Smooth muscle cell (in vitro differentiated cells): ENCODE measurements around the gene FXYD1. TPM values are rescaled to one million over a fixed set of nuclear protein-coding genes. Genes with fewer than 3 reads are reported as not detected.

Source experiments
- DNase-seq: peaks from one replicate; lab custom pipeline; 2025; ENCODE audit not compliant: unreplicated experiment; lab: John Stamatoyannopoulos, UW
- H2AFZ ChIP-seq: fragments of 200-600 bp; sonication (generic); 2 replicates; pipeline ENCODE4 v1.6.0; 2016; ENCODE audit warnings: antibody characterized with exemption, low read depth, mild to moderate bottlenecking
- H3F3A ChIP-seq: fragments of 200-600 bp; sonication (generic); 2 replicates; pipeline ENCODE4 v1.6.0; 2017; ENCODE audit warnings: antibody characterized with exemption, low read depth
- H3K27ac ChIP-seq: fragments of 200-600 bp; sonication (generic); 2 replicates; pipeline ENCODE4 v1.5.1; 2016; ENCODE audit warnings: low read depth, mild to moderate bottlenecking
- H3K27me3 ChIP-seq: fragments of 200-600 bp; sonication (generic); 2 replicates; pipeline ENCODE4 v1.6.1; 2016; ENCODE audit warnings: low read depth, mild to moderate bottlenecking
- H3K36me3 ChIP-seq: fragments of 200-600 bp; sonication (generic); 2 replicates; pipeline ENCODE4 v1.5.1; 2016; ENCODE audit warnings: low read depth
- H3K4me1 ChIP-seq: fragments of 200-600 bp; sonication (generic); 2 replicates; pipeline ENCODE4 v1.5.1; 2016; ENCODE audit warnings: low read depth
- H3K4me2 ChIP-seq: fragments of 200-600 bp; sonication (generic); 2 replicates; pipeline ENCODE4 v1.6.0; 2016; ENCODE audit warnings: mild to moderate bottlenecking
- H3K4me3 ChIP-seq: fragments of 200-600 bp; sonication (generic); 2 replicates; pipeline ENCODE4 v1.5.1; 2016; ENCODE audit warnings: mild to moderate bottlenecking
- H3K79me2 ChIP-seq: fragments of 200-600 bp; sonication (generic); 2 replicates; pipeline ENCODE4 v1.6.0; 2016; ENCODE audit warnings: low read depth, mild to moderate bottlenecking
- H3K9ac ChIP-seq: fragments of 200-600 bp; sonication (generic); 2 replicates; pipeline ENCODE4 v1.6.0; 2016; ENCODE audit warnings: low read depth
- H3K9me3 ChIP-seq: fragments of 200-600 bp; sonication (generic); replicated peaks from 2 replicates; pipeline ENCODE4 v1.5.1; 2016; ENCODE audit warnings: low read depth
- H4K20me1 ChIP-seq: fragments of 200-600 bp; sonication (generic); 2 replicates; pipeline ENCODE4 v1.6.0; 2016; ENCODE audit warnings: low read depth
- WGBS: methylation state at CpG from one replicate; pipeline ENCODE4 v1.1.7; 2016; ENCODE audit warnings: low lambda C conversion rate; 5-methylcytosine and 5-hydroxymethylcytosine counted together
- polyA plus RNA-seq: library from polyadenylated mRNA; unstranded; fragments of >200 nt; fragmentation: Nextera tagmentation; extraction: Ambion mirVana; gene quantifications from 2 replicates; pipeline ENCODE4 v1.2.1, GENCODE V29; 2016
- total RNA-seq: library from RNA; depleted of rRNA; stranded (reverse); fragments of >200 nt; gene quantifications from 2 replicates; pipeline ENCODE4 v1.2.3, GENCODE V29; 2014
- TF ChIP-seq, protein P1 (sequence below): fragments of 200-600 bp; sonication (generic); IDR thresholded peaks from 2 replicates; pipeline ENCODE4 v1.5.1; 2017; ENCODE audit warnings: borderline replicate concordance, mild to moderate bottlenecking, antibody characterized with exemption; ENCODE audit not compliant: insufficient read depth, poor library complexity, severe bottlenecking

The FXYD1 gene
- total and polyA plus RNA-seq, 2 experiments from 2014 or later: 2.7 to 3.2 TPM

DNA sequence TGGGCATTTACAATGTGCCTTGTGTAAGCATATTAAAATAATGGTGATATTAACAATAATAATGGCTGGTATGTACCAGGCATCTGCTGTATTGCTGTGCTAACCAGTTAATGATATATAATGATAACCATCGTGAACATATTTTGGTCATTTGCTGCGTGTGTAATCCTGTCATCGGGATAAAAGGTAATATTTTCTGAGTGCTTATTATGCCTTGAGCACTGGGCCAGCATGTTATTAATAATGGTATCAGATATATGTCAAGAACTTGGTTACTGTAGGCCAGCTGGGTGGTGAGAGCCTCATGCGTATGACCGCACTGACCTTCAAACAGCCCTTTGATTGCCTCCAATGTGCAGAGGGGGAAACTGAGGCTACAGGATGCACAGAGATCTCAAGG is 45.2 kb upstream of the FXYD1 start:
- Histone ChIP-seq H4K20me1 (no peaks in the 10 kb centered on the region), H3K4me1 (peaks cover 5% of the 10 kb centered on the region), H3K9me3 (no peaks in the 10 kb centered on the region), H2AFZ (no peak overlapping the region), H3K4me2 (no peak overlapping the region), H3K9ac (no peak overlapping the region), H3K4me3 (no peak overlapping the region), H3K27me3 (no peaks in the 10 kb centered on the region), H3K79me2 (no peaks in the 10 kb centered on the region), H3F3A (no peaks in the 10 kb centered on the region), H3K27ac (no peak overlapping the region), H3K36me3 (no peaks in the 10 kb centered on the region)
- no peak for DNase-seq
- TF ChIP-seq, protein P1, sequence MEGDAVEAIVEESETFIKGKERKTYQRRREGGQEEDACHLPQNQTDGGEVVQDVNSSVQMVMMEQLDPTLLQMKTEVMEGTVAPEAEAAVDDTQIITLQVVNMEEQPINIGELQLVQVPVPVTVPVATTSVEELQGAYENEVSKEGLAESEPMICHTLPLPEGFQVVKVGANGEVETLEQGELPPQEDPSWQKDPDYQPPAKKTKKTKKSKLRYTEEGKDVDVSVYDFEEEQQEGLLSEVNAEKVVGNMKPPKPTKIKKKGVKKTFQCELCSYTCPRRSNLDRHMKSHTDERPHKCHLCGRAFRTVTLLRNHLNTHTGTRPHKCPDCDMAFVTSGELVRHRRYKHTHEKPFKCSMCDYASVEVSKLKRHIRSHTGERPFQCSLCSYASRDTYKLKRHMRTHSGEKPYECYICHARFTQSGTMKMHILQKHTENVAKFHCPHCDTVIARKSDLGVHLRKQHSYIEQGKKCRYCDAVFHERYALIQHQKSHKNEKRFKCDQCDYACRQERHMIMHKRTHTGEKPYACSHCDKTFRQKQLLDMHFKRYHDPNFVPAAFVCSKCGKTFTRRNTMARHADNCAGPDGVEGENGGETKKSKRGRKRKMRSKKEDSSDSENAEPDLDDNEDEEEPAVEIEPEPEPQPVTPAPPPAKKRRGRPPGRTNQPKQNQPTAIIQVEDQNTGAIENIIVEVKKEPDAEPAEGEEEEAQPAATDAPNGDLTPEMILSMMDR: no peak
- 96% methylated on average over 5 of the region's 5 CpGs for WGBS

DNA sequence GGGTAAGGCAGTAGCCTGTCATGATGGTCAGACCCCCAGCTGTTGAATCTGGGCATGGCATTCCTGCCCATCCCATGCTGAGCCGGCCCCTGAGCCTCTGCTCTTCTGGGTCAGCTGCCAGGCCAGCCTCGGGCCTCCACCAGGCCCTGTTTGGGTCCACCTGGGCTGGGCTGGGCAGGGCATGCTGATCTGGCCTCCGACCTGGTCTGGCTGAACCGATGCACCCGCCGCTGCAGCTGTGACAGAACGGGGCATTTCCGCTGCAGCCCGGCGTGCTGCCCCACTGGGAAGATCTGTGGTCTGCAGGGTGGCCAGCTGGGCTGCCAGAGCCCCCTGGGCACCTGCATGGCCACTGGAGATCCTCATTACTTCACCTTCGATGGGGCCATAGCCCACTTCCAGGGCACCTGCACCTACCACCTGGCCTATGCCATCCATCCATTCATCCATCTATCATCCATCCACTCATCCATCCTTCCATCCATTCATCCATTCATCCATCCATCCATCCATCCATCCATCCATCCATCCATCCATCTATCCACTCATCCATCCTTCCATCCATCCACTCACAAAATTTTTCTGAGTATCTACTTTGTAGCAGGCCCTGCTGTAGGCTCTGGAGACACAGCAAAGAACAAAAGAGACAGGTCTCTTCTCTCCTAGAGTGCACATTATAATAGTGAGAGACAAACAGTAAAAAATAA is 44.5 kb upstream of the FXYD1 start:
- Histone ChIP-seq H3K36me3 (no peaks in the 10 kb centered on the region), H3K4me3 (no peak overlapping the region), H3K27ac (no peak overlapping the region), H4K20me1 (no peaks in the 10 kb centered on the region), H3K9ac (no peak overlapping the region), H3K4me2 (no peak overlapping the region), H3K27me3 (no peaks in the 10 kb centered on the region), H3K4me1 (peaks cover 5% of the 10 kb centered on the region), H3K9me3 (no peaks in the 10 kb centered on the region), H2AFZ (no peak overlapping the region), H3K79me2 (no peaks in the 10 kb centered on the region), H3F3A (no peaks in the 10 kb centered on the region)
- TF ChIP-seq, protein P1: no peak
- DNase-seq: no peak
- WGBS: 89% methylated on average over 10 of the region's 11 CpGs

DNA sequence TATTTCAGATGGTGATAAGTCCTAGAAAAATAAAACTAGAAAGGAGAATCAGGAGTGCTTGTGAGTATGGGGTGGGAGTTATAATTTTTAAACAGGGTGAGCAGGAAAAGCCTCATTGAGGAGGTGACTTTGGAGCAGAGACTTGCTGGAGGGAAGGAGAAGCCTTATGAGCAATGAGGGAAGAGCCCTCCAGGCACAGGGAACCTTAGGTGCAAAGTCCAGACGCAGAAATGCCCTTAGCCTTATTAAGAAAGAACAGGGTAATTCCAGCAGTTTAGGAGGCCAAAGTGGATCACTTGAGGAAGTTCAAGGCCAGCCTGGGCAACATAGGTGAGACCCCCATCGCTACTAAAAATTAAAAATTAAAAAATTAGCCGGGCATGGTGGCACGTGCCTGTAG is 44.0 kb upstream of the FXYD1 start:
- WGBS: 90% methylated on average over 4 of the region's 4 CpGs
- TF ChIP-seq, protein P1: no peak
- no peak overlapping the region for H3K4me2 ChIP-seq
- no peaks in the 10 kb centered on the region for H4K20me1 ChIP-seq
- no peaks in the 10 kb centered on the region for H3F3A ChIP-seq
- H3K4me3 ChIP-seq: no peak overlapping the region
- no peak for DNase-seq
- no peak overlapping the region for H2AFZ ChIP-seq
- no peaks in the 10 kb centered on the region for H3K79me2 ChIP-seq
- no peak overlapping the region for H3K9ac ChIP-seq
- H3K36me3 ChIP-seq: no peaks in the 10 kb centered on the region
- peaks cover 5% of the 10 kb centered on the region for H3K4me1 ChIP-seq
- H3K27ac ChIP-seq: no peak overlapping the region
- no peaks in the 10 kb centered on the region for H3K9me3 ChIP-seq
- no peaks in the 10 kb centered on the region for H3K27me3 ChIP-seq
